Hematopoietic multipotent progenitor cell treated with erythropoietin and hydrocortisone succinate and interleukin-3 and kit ligand, for 17 days (in vitro differentiated cells): ENCODE measurements around the gene TCF15.

Source experiments
- DNase-seq: peaks from one replicate; pipeline ENCODE4 v3.0.0-alpha.2; 2015; ENCODE audit warnings: low spot score

Gene TCF15

GRCh38 chr20:611047-611842 lies 1.1 kb upstream of the TCF15 start:
- no peak for DNase-seq

- no peak for DNase-seq
These were observed 641 bp downstream of the TCF15 start for GRCh38 chr20:609371-609964.

GRCh38 chr20:608970-609369 lies 1.1 kb downstream of the TCF15 start:
- no peak for DNase-seq

GRCh38 chr20:607476-607875 lies 2.6 kb downstream of the TCF15 start:
- DNase-seq, result no peak

DNA sequence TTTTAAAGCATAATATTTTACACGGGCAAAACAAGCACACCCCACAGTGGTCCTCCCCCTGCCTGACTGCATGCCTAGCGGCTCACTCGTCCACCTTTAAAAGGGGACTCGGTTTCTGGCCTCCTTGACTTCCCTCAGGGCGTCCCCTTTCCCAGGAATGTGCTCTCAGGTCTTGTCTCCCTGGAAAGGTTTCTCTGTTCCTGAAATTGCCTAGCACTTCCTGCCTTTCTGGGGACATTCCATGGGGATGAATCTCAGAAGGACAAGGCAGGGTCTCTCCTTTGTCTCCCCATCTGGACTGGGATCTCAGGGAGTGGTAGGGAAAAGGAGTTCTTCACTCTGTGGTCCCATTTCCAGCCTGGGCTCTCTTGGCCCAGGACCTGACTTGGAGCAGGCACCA lies 4.9 kb downstream of the TCF15 start:
- DNase-seq, result no peak

- DNase-seq, result no peak
These were observed 6.9 kb downstream of the TCF15 start for GRCh38 chr20:603116-603640.

GRCh38 chr20:602111-602970 lies 7.8 kb downstream of the TCF15 start:
- no peak for DNase-seq

GRCh38 chr20:600736-601135 lies 9.4 kb downstream of the TCF15 start:
- DNase-seq, result no peak

DNA sequence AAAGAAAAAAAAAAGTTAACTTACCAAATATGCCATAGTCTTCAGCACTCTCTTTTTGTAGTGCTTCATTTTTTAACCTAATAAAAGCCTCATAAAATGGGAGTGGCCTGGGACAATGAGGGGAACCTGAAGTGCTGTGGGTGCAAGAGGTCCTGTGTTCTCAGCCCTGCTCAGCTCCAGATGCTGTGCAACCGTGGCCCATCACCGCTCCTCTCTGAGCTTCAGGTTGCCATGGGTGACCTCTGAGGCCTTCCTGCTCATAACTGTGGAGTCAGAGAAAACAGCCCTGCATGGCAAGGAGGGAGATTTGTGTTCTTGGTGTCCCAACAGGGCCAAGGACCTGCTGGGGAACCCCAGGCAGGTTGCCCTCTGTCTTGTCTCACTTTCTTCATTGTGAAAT lies 10.0 kb downstream of the TCF15 start:
- DNase-seq, result no peak

- DNase-seq, result no peak
These were observed 11.8 kb downstream of the TCF15 start for GRCh38 chr20:598133-598850.

DNA sequence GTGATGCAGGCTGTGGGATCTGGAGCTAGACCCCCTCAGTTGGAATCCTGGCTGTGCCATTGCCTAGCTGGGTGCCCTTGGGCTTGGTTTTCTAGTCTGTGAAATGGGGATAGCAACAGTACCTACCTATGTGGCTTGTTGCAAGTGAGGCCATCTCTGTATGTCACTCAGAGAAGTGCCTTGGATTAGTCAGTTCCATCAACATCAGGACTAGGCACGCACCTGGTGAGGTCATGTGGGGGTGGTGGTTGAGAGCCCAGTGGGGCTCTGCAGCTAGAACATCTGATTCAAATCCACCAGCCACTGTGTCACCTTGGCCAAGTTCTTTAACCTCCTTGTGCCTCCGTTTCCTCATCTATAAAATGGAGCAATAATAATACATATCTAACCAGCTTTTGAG lies 12.5 kb downstream of the TCF15 start:
- DNase-seq, result no peak

DNA sequence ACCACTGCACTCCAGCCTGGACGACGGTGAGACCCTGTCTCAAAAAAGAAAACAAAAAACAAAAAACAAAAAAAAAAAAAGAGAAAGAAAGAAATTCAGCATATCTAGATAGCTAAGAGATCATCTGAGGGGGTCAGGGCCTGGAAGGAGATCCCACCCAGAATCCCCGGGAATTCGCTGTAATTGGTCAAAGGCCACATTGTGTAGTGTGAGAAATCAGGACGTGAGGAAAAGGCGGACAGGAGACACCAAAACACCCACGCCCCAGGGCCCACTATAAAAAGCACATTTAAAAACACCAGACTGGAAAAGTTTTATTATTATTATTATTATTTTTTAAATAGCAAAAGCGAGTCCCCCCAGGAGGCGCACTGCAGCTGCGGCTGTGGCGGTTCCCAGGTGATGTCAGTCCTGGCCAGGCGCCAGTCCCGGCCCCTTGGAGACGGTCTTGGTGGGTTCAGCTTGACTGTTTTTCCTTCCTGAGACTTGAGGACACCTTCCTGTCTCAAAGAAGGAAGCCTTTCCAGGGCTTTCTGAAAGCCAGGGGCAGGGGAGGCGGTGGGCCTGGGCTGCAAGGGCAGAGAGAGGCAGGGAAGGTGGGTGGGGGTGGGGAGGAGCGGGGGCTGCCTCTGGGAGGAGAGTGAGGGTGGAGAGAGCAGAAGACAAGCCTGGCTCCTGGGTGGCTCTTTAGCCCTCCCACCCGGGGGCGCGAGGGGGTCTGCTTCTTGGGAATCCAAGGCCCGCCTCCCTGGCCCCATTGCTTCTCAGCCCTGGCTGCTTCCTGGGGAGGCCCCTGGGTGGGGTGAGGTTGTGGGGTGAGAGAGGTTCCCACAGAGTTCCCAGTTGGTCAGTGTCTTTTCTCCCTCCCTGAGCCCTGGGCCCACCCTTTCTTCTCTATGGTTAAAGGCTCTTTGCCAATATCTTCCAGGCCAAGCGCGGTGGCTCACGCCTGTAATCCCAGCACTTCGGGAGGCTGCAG lies 14.5 kb downstream of the TCF15 start:
- DNase-seq, result no peak

DNA sequence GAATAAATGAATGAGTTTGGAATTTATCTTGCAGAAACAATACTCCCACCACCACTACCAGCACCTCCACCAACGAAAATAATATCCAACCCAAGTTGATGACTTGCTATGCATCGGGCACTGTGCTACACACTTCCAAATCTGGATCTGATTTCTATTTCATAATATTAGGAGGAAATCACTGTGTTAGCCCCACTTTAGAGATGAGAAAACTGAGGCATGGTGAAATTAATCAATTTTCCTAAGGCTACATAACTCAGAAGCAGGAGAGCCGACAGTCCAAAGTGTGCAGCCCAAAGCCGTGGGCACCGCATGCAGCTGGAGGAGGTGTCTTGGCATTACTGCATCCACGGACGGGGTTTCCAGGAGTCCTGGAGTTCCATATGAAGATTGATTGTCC lies 17.6 kb downstream of the TCF15 start:
- no peak for DNase-seq

DNA sequence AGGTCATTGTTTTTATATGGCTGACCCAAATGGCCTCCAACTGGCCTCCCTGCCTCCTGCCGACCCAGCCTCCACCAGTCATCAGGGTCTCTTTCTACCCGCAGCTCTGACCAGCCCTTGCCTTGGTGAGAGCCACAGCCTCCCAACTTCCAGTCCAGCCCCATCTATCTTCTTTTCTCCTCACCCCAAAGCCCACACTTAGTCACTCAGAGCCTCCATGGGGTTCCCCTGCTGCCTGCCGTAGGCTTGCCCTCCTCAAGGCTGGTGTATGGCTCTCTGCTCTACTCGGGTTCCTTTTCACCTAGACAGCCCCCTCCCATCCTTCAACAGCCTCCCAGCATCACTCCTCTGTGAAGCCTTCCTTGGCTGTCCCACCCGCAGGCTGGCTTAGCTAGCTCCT lies 18.2 kb downstream of the TCF15 start:
- no peak for DNase-seq

DNA sequence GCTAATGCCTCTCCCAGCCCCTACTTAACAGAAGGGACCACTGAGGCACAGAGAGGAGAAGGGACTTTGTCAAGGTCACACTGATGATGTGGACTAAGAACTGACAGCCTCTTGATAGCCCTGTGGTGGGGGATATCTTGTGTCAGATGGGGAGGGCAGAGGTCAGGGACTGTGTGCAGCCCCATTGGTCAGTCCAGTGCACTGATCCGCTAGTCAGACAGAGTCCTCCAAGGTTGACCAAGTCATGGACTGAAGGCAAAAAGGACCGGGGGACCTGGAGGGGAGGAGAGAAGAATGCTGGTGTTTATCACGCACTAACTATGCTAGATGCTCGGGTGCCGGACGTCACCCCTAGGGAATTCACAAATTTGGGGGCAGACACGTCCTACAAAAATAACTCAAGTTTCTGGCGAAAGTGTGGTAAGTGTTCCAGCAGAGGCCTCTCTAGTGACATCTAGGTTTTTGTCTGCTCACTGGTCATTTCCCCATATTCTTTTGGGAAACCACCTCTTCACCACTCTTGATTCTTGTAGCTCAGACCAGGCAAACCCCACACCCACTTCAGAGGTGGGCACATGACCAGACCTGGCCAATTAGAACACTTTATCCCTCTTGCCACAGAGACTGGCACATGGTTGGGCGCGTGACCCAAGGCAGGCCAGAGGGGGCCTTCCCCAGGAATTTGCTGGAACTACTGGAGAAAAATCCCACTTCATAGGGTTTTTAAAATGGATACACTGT lies 21.0 kb downstream of the TCF15 start:
- no peak for DNase-seq

DNA sequence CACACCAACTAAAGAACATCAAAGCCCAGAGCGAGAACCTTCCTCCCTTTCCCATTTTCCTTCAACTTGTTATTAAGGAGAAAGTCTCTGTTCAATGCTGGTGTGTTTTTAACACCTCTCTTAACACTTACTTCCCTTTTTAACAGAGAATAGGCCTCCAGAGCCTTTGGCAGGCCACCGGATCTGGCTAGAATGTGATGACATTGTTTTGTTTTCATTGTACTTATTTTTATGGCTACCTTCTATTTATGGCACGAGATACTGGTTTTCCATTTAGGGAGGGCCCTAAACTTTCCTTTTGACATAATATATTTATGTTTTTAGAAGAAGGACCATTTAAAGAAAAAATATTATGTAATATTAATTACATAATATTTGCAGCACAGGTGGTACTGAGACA lies 21.6 kb downstream of the TCF15 start:
- no peak for DNase-seq

GRCh38 chr20:584971-585301 lies 25.2 kb downstream of the TCF15 start:
- no peak for DNase-seq

- DNase-seq, result no peak
These were observed 25.7 kb downstream of the TCF15 start for GRCh38 chr20:584161-584970.

DNA sequence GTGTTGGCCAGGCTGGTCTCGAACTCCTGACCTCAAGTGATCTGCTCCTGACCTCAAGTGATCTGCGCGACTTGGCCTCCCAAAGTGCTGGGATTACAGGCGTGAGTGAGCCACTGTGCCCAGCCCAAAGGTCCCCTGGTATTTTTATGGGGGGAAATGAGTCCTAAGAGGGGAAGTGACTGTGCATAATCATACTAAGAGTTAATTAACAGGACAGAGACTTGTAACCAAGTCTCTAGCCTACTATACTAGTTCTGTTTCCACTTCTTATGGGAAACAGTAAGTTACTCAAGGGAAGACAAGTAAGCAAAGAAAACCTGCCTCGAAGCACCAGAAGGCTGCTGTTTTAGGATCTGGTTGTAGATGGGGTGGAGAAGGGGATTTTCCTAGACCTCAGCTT lies 27.9 kb downstream of the TCF15 start:
- DNase-seq, result no peak
